K562 (cell line): ENCODE data around the gene DTL. TPM values are rescaled to one million over a fixed set of nuclear protein-coding genes. Genes with fewer than 3 reads are reported as not detected.
A peak's percentile ranks its signal among the peaks of the same experiment; 100 is the strongest.

Experiments
- ARID2 ChIP-seq: fragments of 450-650 bp; IDR thresholded peaks from 2 replicates; pipeline ENCODE4 v1.6.1; 2017; ENCODE audit warnings: antibody characterized with exemption, mild to moderate bottlenecking
- BDP1 ChIP-seq: IDR thresholded peaks from 3 replicates; pipeline ENCODE4 v1.6.1; 2011; ENCODE audit not compliant: insufficient read length, insufficient read depth
- BRD4 ChIP-seq: fragments of 200-600 bp; sonication (generic); IDR thresholded peaks from 2 replicates; pipeline ENCODE4 v1.6.1; 2017; ENCODE audit warnings: inconsistent platforms
- CBFA2T2 ChIP-seq: fragments of 450-650 bp; conservative IDR thresholded peaks from 2 replicates; pipeline ENCODE4 v1.6.1; 2017; ENCODE audit warnings: mild to moderate bottlenecking
- CBX5 ChIP-seq: IDR thresholded peaks from 2 replicates; pipeline ENCODE4 v1.6.1; 2014; ENCODE audit warnings: low read depth, borderline replicate concordance
- DPF2 ChIP-seq: fragments of 450-650 bp; IDR thresholded peaks from 2 replicates; pipeline ENCODE4 v1.6.1; 2016
- EWSR1 ChIP-seq: fragments of 450-650 bp; IDR thresholded peaks from 2 replicates; pipeline ENCODE4 v1.6.1; 2018; ENCODE audit warnings: borderline replicate concordance, mild to moderate bottlenecking, low read depth, moderate library complexity; ENCODE audit not compliant: partially characterized antibody
- FOS ChIP-seq: IDR thresholded peaks from 3 replicates; pipeline ENCODE4 v1.6.1; 2011; ENCODE audit not compliant: insufficient read length; ENCODE audit errors: extremely low read depth
- FOXP4 ChIP-seq: sonication (generic); formaldehyde crosslinking; IDR thresholded peaks from 2 replicates; pipeline ENCODE4 v1.8.0; 2022; ENCODE audit warnings: mild to moderate bottlenecking, missing genetic modification reagents, borderline replicate concordance
- GTF2A2 ChIP-seq: IDR thresholded peaks from 2 replicates; pipeline ENCODE4 v1.6.1; 2016; ENCODE audit warnings: mild to moderate bottlenecking, missing genetic modification characterization, missing compliant biosample characterization
- HEY1 ChIP-seq: fragments of 250-450 bp; sonication (Bioruptor Pico); IDR thresholded peaks from 2 replicates; pipeline ENCODE4 v1.5.0; 2020; ENCODE audit warnings: mild to moderate bottlenecking, moderate library complexity, borderline replicate concordance
- HNRNPH1 ChIP-seq: fragments of 200-400 bp; formaldehyde crosslinking; optimal IDR thresholded peaks from 2 replicates; pipeline ENCODE3; 2017; ENCODE audit warnings: low read depth, mild to moderate bottlenecking, low read length, moderate library complexity
- HNRNPL ChIP-seq: fragments of 200-400 bp; formaldehyde crosslinking; IDR thresholded peaks from 2 replicates; pipeline ENCODE4 v1.6.1; 2017; ENCODE audit warnings: low read depth, mild to moderate bottlenecking, low read length
- KDM4B ChIP-seq, 2 experiments: fragments of 450-650 bp in 1 of 2; sonication (generic) in 1 of 2; IDR thresholded peaks; 2 replicates each; pipeline ENCODE4 v1.6.1; 2016 to 2017; ENCODE audit warnings: borderline replicate concordance in 2 of 2, antibody characterized with exemption in 1 of 2, low read depth in 1 of 2, mild to moderate bottlenecking in 1 of 2
- PHB ChIP-seq: fragments of 250-450 bp; sonication (Bioruptor Pico); IDR thresholded peaks from 2 replicates; pipeline ENCODE4 v1.5.0; 2021
- POLR2AphosphoS2 ChIP-seq: IDR thresholded peaks from 2 replicates; pipeline ENCODE4 v1.6.1; 2012; ENCODE audit warnings: low read length, improper control_type of control experiment
- POLR2B ChIP-seq: fragments of 450-650 bp; IDR thresholded peaks from 2 replicates; pipeline ENCODE4 v1.6.1; 2018; ENCODE audit warnings: low read depth; ENCODE audit not compliant: partially characterized antibody
- RBM14 ChIP-seq: fragments of 200-400 bp; formaldehyde crosslinking; IDR thresholded peaks from 2 replicates; pipeline ENCODE4 v1.6.1; 2018; ENCODE audit warnings: low read depth, mild to moderate bottlenecking, low read length, moderate library complexity, borderline replicate concordance; ENCODE audit not compliant: insufficient read depth
- SIN3B ChIP-seq: fragments of 450-650 bp; IDR thresholded peaks from 2 replicates; pipeline ENCODE4 v1.6.1; 2017; ENCODE audit warnings: low read depth, mild to moderate bottlenecking, moderate library complexity
- SMAD2 ChIP-seq: fragments of 150-350 bp; IDR thresholded peaks from 2 replicates; pipeline ENCODE4 v1.6.1; 2014; ENCODE audit warnings: low read depth, mild to moderate bottlenecking, low read length
- TCF7 ChIP-seq: sonication (generic); IDR thresholded peaks from 2 replicates; pipeline ENCODE4 v1.6.1; 2016; ENCODE audit warnings: antibody characterized with exemption, borderline replicate concordance
- TCF7L2 ChIP-seq: fragments of 150-350 bp; IDR thresholded peaks from 2 replicates; pipeline ENCODE4 v1.6.1; 2016; ENCODE audit warnings: low read depth, mild to moderate bottlenecking, low read length, moderate library complexity
- TCFL5 ChIP-seq: fragments of 250-450 bp; sonication (Bioruptor Pico); conservative IDR thresholded peaks from 2 replicates; pipeline ENCODE4 v1.6.1; 2021; ENCODE audit warnings: mild to moderate bottlenecking, moderate library complexity, matching md5 sums
- TEAD2 ChIP-seq: fragments of 450-650 bp; IDR thresholded peaks from 2 replicates; pipeline ENCODE4 v1.6.1; 2016; ENCODE audit warnings: missing genetic modification characterization, control low read depth, missing compliant biosample characterization
- ZNF165 ChIP-seq: fragments of 250-450 bp; sonication (Bioruptor Pico); IDR thresholded peaks from 2 replicates; pipeline ENCODE4 v1.4.0; 2020; ENCODE audit warnings: borderline replicate concordance
- ZNF740 ChIP-seq, 3 experiments: fragments of 200-800 bp in 1 of 3; sonication (Bioruptor generic) in 1 of 3; sonication (generic) in 1 of 3; formaldehyde crosslinking in 1 of 3; IDR thresholded peaks; 2 replicates each; pipeline versions ENCODE4 v1.6.1 to v1.8.0; 2016 to 2022; ENCODE audit warnings: mild to moderate bottlenecking in 2 of 3, missing compliant biosample characterization in 2 of 3, missing genetic modification characterization in 2 of 3, missing genetic modification reagents in 1 of 3
- polyA plus RNA-seq, 8 experiments: library from polyadenylated mRNA; depleted of rRNA in 4 of 8; stranded (reverse) in 5 of 8; unstranded in 3 of 8; fragments of >200 nt; fragmentation: Nextera tagmentation in 2 of 8; fragmentation: Illumina TruSeq in 1 of 8; extraction: Ambion mirVana in 2 of 8; extraction: Trizol in 1 of 8; gene quantifications; 2 replicates each; pipeline versions ENCODE4 v1.2.1 to v1.2.3, GENCODE V29; 2011 to 2014; ENCODE audit warnings: inconsistent platforms in 1 of 8, missing spikeins in 1 of 8
- total RNA-seq, 7 experiments: library from RNA; depleted of rRNA in 6 of 7; stranded (reverse); fragments of >200 nt in 6 of 7; fragmentation: Illumina TruSeq in 2 of 7; extraction: Trizol in 2 of 7; gene quantifications; 2 replicates each; pipeline versions ENCODE4 v1.2.1 to v1.2.3, GENCODE V29; 2011 to 2021; ENCODE audit warnings: low replicate concordance in 1 of 7

The DTL gene
- total and polyA plus RNA-seq, 9 of the 15 experiments (the other 6 are each of a cell fraction or from before 2014, with no cell fraction given), result 38.3 to 81.0 (median 63.2) TPM

- TF ChIP-seq FOXP4 (CRISPR knock-in tag), result peak; percentile 73; the same call in 1 of the 2 replicates
- no peak for TF ChIP-seq BDP1
- peak; percentile 72; the same call in 1 of the 2 replicates for TF ChIP-seq DPF2
- TF ChIP-seq KDM4B (IDR thresholded peaks at IDR 0.05; ENCODE audit: borderline replicate concordance in 2 of 2, low read depth in 1 of 2), result peak in 1 of 2 experiments; percentile 76; a peak in 2 of 4 replicates
- no peak for TF ChIP-seq TEAD2
- TF ChIP-seq BRD4, result no peak
- no peak for TF ChIP-seq HNRNPH1
- peak; percentile 56 for TF ChIP-seq FOS
- peak; percentile 98 for TF ChIP-seq POLR2B
- TF ChIP-seq RBM14, result no peak
- TF ChIP-seq TCFL5 (CRISPR knock-in tag), result no peak
- TF ChIP-seq ZNF740 (CRISPR knock-in tag; IDR thresholded peaks at IDR 0.05), result no peak; the same call in 1 of the 2 replicates
- TF ChIP-seq ZNF740 (tag; IDR thresholded peaks at IDR 0.05), result no peak
- no peak for TF ChIP-seq SMAD2
- no peak for TF ChIP-seq GTF2A2 (tag)
- TF ChIP-seq EWSR1, result no peak
- TF ChIP-seq TCF7L2, result no peak
- TF ChIP-seq TCF7, result no peak; the same call in 1 of the 2 replicates
- no peak for TF ChIP-seq ZNF165
- TF ChIP-seq CBFA2T2, result no peak
- no peak for TF ChIP-seq HEY1 (CRISPR knock-in tag)
- TF ChIP-seq SIN3B, result peak; percentile 82; the same call in 1 of the 2 replicates
- TF ChIP-seq HNRNPL, result no peak
- no peak for TF ChIP-seq ARID2
- TF ChIP-seq CBX5, result no peak
- TF ChIP-seq POLR2AphosphoS2, result peak; percentile 60; the same call in 1 of the 2 replicates
- no peak for TF ChIP-seq PHB (CRISPR knock-in tag)
These were observed at the start of gene DTL, which contains the start of gene INTS7 (continued) for GRCh38 chr1:212035123-212035834.
